Left cardiac atrium (tissue), 4 donors: Measurements from ENCODE around the gene ASB9. TPM values are rescaled to one million over a fixed set of nuclear protein-coding genes. Genes with fewer than 3 reads are reported as not detected.
"Not testable (repeated sequence)": the region's sequence is repeated elsewhere in the genome, so short reads cannot be mapped to it uniquely, and the experiment has no call there.

Source experiments
- ATAC-seq, 2 donors: fragments of 200-7000 bp; cut with Tn5 transposase; one replicate each; pipeline ENCODE4 v1.9.1; 2020; ENCODE audit warnings: mild to moderate bottlenecking in 2 of 2, moderate library complexity in 2 of 2
- DNase-seq: peaks from one replicate; pipeline ENCODE4 v3.0.0-alpha.2; 2020
- intact Hi-C, 2 donors: fragments of 100-400 bp; cut with DNase I; formaldehyde crosslinking; loops; one replicate each; pipeline versions ENCODE4 v1.14.1 to v1.15.1; 2022 to 2023
- total RNA-seq, 2 donors: library from RNA; stranded (reverse); fragmentation: NEBNext Ultra II Directional; extraction: Animal tissue kit (Norgen Biotek cat#: 25700); gene quantifications; one replicate each; pipeline ENCODE4 v1.2.1, GENCODE V29; 2021
- donor health status: DM: no; HTN: yes; CAD: no.
- donor health status: DM: no; HTN: yes; CAD: no; lungs with severe emphysema.
- donor health status: DM: yes; HTN: yes; CAD: no.
- donor health status: Dilated cardiomyopathy.

The ASB9 gene
- total RNA-seq, 2 donors from 2014 or later = 1.3 to 1.4 TPM

- no peak for DNase-seq
- intact Hi-C loops = no loop called here
- no peak for ATAC-seq
Observed at GRCh38 chrX:15202454-15203177, 67.3 kb downstream of the ASB9 start.

GRCh38 chrX:15200871-15201270, 69.0 kb downstream of the ASB9 start:
- DNase-seq = no peak
- ATAC-seq = no peak
- intact Hi-C loops = no loop called here

GRCh38 chrX:15198608-15199202, 71.2 kb downstream of the ASB9 start:
- DNase-seq, ATAC-seq, intact Hi-C loops: not testable (repeated sequence)

GRCh38 chrX:15194146-15194545, 75.7 kb downstream of the ASB9 start:
- DNase-seq = no peak
- intact Hi-C loops = no loop called here
- ATAC-seq = no peak

Other genes starting within 250 kb of the ASB9 start
- gene ASB11, start 45.6 kb upstream of the ASB9 start, total RNA-seq = 10 to 100 TPM; 61.6 to 65.9 TPM
- 1 to 10 TPM; 2.9 to 6.3 TPM for gene PIGA, start 65.4 kb upstream of the ASB9 start, total RNA-seq
- gene VEGFD, start 114.3 kb upstream of the ASB9 start, total RNA-seq = 10 to 100 TPM in 1 of 2 donors, 1 to 10 TPM in 1; 2.5 to 13.9 TPM
- 10 to 100 TPM in 1 of 2 donors, 1 to 10 TPM in 1; 8.7 to 14.8 TPM for gene PIR, start 223.2 kb upstream of the ASB9 start, total RNA-seq
- 10 to 100 TPM in 1 of 2 donors, 1 to 10 TPM in 1; 1.6 to 16.8 TPM for gene BMX, start 230.7 kb upstream of the ASB9 start, total RNA-seq